ENCODE data around the gene ASPSCR1. TPM values are rescaled to one million over a fixed set of nuclear protein-coding genes. Genes with fewer than 3 reads are reported as not detected.
A peak's percentile ranks its signal among the peaks of the same experiment; 100 is the strongest.

ASPSCR1 gene
- total and polyA plus RNA-seq, 2 of the 13 experiments (the other 11 are each of a cell fraction or from before 2014, with no cell fraction given), result 274 to 314 TPM

GRCh38 chr17:81964081-81964849 lies 13.2 kb upstream of the ASPSCR1 start (continued):
- TF ChIP-seq ZNF646 (CRISPR knock-in tag; IDR thresholded peaks at IDR 0.05), result no peak
- 0 out of 2 replicates have a peak, but pooled peaks have one; percentile 36 for TF ChIP-seq NCOA2 (CRISPR knock-in tag; IDR thresholded peaks at IDR 0.05)
- no peak for TF ChIP-seq TCF7L2 (IDR thresholded peaks at IDR 0.05; ENCODE audit: low read depth, low read length)
- no peak for TF ChIP-seq PLRG1 (conservative IDR thresholded peaks at IDR 0.05)
- no peak for TF ChIP-seq SKI (IDR thresholded peaks at IDR 0.05; ENCODE audit: partially characterized antibody)
- TF ChIP-seq ZNF891 (CRISPR knock-in tag; IDR thresholded peaks at IDR 0.05), result peak; percentile 45; the same call in 1 of the 2 replicates
- no peak for TF ChIP-seq ZFYVE20 (CRISPR knock-in tag; IDR thresholded peaks at IDR 0.05; ENCODE audit: borderline replicate concordance, low read depth)
